Muscle layer of colon (tissue), 2 donors: Measurements from ENCODE around the gene ADAMTS14.

ENCODE experiments used
- H3K27ac ChIP-seq: one replicate; pipeline ENCODE4 v1.7.0; 2013; ENCODE audit warnings: low read depth, mild to moderate bottlenecking, low read length, moderate library complexity
- H3K27me3 ChIP-seq, 2 donors: one replicate each; pipeline ENCODE4 v1.7.0; 2013; ENCODE audit warnings: low read length in 2 of 2, mild to moderate bottlenecking in 2 of 2; ENCODE audit not compliant: insufficient read depth in 2 of 2, control insufficient read depth in 1 of 2
- H3K36me3 ChIP-seq: one replicate; pipeline ENCODE4 v1.7.0; 2013; ENCODE audit warnings: mild to moderate bottlenecking, low read length; ENCODE audit not compliant: insufficient read depth
- H3K4me1 ChIP-seq: one replicate; pipeline ENCODE4 v1.7.0; 2013; ENCODE audit warnings: mild to moderate bottlenecking, low read length; ENCODE audit not compliant: insufficient read depth
- H3K4me3 ChIP-seq, 2 donors: one replicate each; pipeline ENCODE4 v1.7.0; 2013; ENCODE audit warnings: low read length in 2 of 2, low read depth in 1 of 2, mild to moderate bottlenecking in 1 of 2, moderate library complexity in 1 of 2
- H3K9ac ChIP-seq: one replicate; pipeline ENCODE4 v1.7.0; 2013; ENCODE audit warnings: low read length
- H3K9me3 ChIP-seq: one replicate; pipeline ENCODE4 v1.7.0; 2013; ENCODE audit warnings: mild to moderate bottlenecking, low read length
- donor health status: abdominal sarcoma.
- donor health status: Adenocarcinoma of cecum.

Gene ADAMTS14

DNA sequence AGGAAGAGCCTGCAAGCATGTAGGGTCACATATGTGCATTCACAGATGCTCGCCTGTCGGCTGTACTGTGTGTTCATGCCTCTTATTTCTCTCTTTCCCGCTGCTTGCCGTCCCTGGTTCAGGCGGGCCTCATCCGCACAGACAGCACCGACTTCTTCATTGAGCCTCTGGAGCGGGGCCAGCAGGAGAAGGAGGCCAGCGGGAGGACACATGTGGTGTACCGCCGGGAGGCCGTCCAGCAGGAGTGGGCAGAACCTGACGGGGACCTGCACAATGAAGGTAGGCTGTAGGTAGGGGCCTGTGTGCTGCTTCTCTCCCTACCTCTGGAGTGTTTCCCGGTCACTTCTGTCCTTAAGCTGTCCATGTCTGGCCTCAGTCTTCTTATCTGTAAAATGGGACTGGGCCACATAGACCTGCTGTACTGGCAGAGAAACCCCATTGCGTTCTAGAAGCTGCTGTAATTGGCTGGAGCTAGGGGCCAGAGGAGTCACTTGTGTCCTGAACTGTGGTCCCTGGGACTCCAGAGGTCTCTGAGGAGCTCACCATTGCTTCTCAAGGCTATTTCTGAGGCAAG lies 30.0 kb downstream of the ADAMTS14 start:
- H3K36me3 ChIP-seq, result no peaks in the 10 kb centered on the region
- H3K27ac ChIP-seq, result no peak overlapping the region
- no peaks in the 10 kb centered on the region for H3K4me1 ChIP-seq
- no peak overlapping the region for H3K9ac ChIP-seq
- no peaks in the 10 kb centered on the region for H3K27me3 ChIP-seq
- H3K9me3 ChIP-seq, result no peaks in the 10 kb centered on the region
- no peak overlapping the region for H3K4me3 ChIP-seq

DNA sequence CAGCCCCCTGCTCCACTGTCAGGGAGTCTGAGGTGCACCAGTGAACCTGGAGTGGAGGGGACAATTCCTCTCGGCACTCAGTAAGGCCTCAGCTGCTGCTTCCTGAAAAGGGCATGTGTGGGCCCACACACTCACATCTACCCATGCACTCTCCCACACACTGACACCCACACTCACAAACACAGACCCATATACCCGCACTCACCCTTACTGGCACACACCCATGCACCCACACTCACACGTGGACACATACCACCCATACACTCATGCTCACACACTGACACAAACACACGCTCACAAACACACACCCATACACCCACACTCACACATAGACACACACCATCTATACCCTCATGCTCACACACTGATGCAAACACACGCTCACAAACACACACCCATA lies 31.9 kb downstream of the ADAMTS14 start:
- Histone ChIP-seq H3K27me3 (no peaks in the 10 kb centered on the region), H3K9ac (no peak overlapping the region), H3K4me3 (no peak overlapping the region), H3K4me1 (no peaks in the 10 kb centered on the region), H3K27ac (no peak overlapping the region), H3K9me3 (no peaks in the 10 kb centered on the region), H3K36me3 (no peaks in the 10 kb centered on the region)

DNA sequence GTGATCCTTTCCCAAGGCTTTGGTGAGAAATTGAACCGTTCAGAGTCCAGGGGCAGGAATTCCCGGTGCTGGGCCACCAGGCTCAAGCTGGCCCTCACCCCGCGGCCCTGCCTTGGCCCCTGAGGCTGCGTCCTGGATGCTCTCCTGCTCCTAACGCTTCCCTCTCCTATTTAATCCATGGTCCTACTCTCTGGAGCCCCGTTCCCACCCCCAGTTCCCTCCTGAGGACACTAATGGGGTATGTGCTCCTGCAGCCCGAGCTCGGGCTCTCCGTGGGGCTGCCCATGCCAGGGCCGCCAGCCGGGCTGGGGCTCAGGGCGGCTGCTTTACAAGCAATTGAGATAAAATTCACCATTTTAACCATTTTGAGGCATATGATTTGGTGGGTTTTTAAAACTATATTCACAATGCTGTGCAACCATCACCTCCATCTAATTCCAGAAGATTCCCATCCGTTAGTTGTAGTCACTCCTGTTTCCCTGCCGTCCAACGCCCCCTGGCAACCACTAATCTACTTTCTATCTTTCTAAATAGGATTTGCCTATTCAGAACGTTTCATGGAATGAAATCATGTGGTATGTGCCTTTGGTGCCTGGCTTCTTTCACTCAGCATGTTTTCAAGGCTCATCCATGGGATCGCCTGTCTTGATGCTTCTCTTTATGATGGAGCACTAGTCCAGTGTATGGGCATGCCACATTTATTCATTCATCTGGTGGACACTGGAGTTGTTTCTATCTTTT lies 33.0 kb downstream of the ADAMTS14 start:
- Histone ChIP-seq H3K4me3 (no peak overlapping the region), H3K36me3 (no peaks in the 10 kb centered on the region), H3K9ac (no peak overlapping the region), H3K27me3 (no peaks in the 10 kb centered on the region), H3K9me3 (no peaks in the 10 kb centered on the region), H3K27ac (no peak overlapping the region), H3K4me1 (no peaks in the 10 kb centered on the region)

DNA sequence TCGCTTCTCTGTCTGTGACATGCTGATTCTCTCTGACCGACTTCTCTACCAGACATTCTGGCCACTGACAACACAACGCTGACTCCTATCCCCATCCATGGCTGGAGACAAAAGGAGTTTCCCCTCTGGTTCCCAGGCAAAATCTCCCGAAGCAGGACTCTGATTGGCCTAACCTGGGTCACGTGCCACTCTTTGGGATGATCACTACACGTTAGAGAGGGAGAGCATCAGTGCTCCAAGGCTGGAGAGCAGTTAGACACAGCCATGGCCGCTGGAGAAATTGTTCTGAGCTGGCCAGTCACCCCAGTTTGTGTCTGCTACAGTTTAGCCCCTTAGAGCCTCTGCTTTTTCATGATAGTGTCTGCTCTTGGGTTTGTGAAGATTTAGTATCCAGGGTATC lies 38.9 kb downstream of the ADAMTS14 start:
- H3K4me1 ChIP-seq, result no peaks in the 10 kb centered on the region
- no peak overlapping the region for H3K27ac ChIP-seq
- no peaks in the 10 kb centered on the region for H3K36me3 ChIP-seq
- H3K4me3 ChIP-seq, result no peak overlapping the region
- no peaks in the 10 kb centered on the region for H3K27me3 ChIP-seq
- H3K9ac ChIP-seq, result no peak overlapping the region
- no peaks in the 10 kb centered on the region for H3K9me3 ChIP-seq

DNA sequence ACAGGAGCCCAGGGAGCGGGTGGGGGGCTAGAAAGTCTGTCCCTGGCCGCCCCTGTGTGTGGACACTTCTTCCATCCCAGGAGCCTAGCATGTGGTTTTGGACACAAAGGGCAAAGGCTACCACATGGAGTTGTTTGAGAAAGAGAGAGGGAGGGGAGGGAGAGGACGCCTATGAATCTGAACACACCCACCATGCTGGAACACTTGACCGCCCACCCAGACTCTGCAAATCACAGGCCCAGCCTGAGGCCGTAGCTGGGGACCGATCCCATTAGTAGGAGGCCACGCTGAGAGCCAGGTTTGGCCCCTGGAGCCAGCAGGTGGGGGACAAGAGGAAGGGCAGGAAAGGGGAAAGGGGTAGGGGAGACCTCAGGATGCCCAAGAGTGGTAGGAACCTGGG lies 39.6 kb downstream of the ADAMTS14 start:
- Histone ChIP-seq H3K27me3 (no peaks in the 10 kb centered on the region), H3K4me3 (no peak overlapping the region), H3K36me3 (no peaks in the 10 kb centered on the region), H3K9ac (no peak overlapping the region), H3K9me3 (no peaks in the 10 kb centered on the region), H3K27ac (no peak overlapping the region), H3K4me1 (no peaks in the 10 kb centered on the region)

DNA sequence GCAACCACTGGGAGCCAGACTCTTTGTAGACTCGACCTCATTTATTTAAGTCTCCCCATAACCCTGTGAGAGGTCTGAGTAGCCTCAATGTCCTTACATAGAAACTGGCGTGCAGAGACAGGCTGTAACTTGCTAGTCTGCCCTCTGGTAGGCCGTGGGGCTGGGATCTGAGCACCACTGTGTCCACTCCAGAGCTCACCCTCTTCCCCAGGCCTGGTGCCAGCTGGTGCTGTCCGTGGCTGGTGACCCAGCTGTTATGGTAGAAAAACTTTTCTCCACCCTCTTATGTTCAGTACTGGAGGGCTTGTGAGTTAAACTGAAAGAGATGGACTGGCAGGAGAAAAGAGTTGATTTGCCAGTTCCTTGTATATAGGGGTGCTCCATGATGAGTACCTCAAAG lies 41.9 kb downstream of the ADAMTS14 start:
- no peak overlapping the region for H3K9ac ChIP-seq

DNA sequence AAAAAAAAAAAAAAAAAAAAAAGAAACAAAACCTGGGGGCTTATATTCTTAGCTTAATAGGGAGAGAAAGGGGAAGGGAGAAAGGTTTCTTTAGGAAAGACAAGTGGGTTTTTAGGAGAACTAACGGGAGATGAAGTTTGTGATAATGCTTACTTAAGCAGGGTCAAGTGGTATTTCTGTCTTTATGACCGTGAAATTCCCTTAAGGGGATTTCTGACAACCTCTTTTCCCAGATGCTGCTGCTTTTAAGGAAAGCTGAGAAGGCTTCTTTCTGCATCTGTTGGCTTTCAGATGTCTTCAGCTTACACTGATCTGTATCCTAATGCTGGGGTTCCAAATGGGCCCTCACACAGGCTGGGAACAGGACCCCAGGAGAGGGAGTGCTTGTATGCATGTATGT lies 42.6 kb downstream of the ADAMTS14 start:
- Histone ChIP-seq H3K4me1 (no peaks in the 10 kb centered on the region), H3K27me3 (no peaks in the 10 kb centered on the region), H3K4me3 (no peak overlapping the region), H3K9ac (no peak overlapping the region), H3K27ac (no peak overlapping the region), H3K9me3 (no peaks in the 10 kb centered on the region), H3K36me3 (no peaks in the 10 kb centered on the region)

More for the DNA sequence above, 41.9 kb downstream of the ADAMTS14 start:
- no peak overlapping the region for H3K4me3 ChIP-seq
- no peak overlapping the region for H3K27ac ChIP-seq
- no peaks in the 10 kb centered on the region for H3K4me1 ChIP-seq
- no peaks in the 10 kb centered on the region for H3K27me3 ChIP-seq
- H3K36me3 ChIP-seq, result no peaks in the 10 kb centered on the region
- H3K9me3 ChIP-seq, result no peaks in the 10 kb centered on the region

DNA sequence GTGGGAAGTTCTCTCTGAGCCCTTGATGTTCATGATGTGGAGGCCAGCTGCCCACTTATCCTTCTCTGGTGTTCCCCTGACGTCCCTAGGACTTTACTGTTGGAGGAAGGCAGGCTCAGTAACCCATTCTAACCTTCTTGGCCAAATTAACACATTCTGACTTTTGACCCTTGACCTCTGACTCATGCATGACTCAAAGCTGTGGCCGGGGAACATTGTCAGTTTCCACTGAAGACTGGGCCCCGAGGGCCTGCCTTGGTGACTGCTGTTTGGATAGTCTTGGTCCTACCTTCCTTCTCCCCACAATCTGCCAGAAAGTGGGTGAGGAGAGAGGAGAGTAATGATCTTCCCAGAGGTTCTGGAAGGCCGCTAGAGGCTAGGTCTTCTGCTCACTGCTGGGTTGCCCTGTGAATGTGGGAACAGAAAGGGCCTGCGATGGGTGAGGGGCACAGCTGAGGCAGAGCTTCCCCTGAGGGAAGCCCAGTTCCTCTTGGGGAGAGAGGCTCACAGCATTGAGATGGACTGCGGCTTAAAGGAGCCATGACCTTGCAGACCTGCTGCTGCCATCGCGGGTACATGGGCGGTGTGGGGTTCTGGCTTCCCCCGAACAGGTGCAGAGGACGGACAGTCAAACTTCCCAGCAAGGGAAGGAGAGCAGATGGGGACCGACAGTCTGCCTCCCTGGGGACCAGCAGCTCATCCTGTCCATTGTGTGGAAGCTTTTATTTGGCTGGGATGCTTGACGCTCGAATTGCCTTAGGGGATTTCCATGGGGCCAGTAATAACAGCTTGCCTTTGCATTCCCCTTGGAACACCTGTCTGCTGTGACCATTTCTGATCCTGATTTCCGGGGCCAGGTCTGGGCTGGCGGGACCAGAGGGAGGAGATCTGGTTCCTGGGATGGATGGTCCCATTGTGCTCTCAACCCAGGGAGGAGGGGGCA lies 43.8 kb downstream of the ADAMTS14 start:
- Histone ChIP-seq H3K9me3 (no peaks in the 10 kb centered on the region), H3K36me3 (no peaks in the 10 kb centered on the region), H3K9ac (no peak overlapping the region), H3K27me3 (no peaks in the 10 kb centered on the region), H3K4me1 (no peaks in the 10 kb centered on the region), H3K4me3 (no peak overlapping the region), H3K27ac (no peak overlapping the region)

DNA sequence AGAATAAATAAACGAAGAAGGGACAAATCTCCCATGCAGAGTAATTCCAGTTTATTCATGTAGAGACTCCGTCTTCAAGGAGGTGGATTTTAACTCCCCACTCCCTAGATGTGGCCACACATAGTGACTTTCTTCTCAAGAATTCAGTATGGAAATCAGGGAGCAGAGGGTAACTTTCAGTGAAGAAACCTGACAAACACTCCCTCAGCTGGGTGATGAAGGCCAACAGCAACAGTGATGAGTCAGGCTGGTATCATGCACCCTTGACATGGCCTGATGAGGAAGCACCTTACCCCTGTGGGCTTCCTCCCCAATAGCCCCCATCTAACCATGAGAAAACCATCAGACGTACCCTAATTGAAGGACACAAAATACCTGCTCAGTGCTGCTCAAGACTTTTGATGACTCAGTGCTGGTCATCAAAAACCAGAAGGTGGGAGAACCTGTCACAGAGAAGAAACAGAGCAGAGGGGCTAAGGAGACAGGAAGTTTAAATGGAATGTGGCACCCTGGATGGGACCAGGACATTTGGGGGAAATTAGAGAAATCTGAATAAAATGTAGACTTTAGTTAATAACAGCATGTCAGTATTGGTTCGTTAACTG lies 50.6 kb downstream of the ADAMTS14 start:
- Histone ChIP-seq H3K4me3 (no peak overlapping the region), H3K9ac (no peak overlapping the region), H3K27ac (no peak overlapping the region), H3K27me3 (no peaks in the 10 kb centered on the region), H3K9me3 (no peaks in the 10 kb centered on the region), H3K36me3 (no peaks in the 10 kb centered on the region), H3K4me1 (no peaks in the 10 kb centered on the region)

DNA sequence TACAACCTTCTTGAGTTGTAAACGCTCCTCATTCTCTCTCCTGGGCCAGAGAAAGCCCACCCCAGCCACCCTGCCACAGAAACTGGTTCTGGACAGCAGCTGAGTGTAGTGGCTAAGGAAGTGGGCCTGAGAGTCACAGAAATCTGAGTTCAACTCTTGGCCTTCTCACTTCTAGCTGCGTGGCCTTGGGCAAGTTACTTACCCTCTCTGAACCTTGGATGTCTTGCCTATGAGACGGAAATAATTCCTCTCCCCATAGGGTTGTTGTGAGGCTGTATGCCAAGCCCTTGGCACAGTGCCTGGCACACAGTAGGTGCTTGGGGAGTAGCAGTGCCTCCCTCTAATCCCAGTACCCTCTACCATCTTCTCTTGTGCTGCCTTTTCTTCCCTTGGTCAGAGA lies 51.5 kb downstream of the ADAMTS14 start:
- Histone ChIP-seq H3K27me3 (no peaks in the 10 kb centered on the region), H3K9me3 (no peaks in the 10 kb centered on the region), H3K4me3 (no peak overlapping the region), H3K27ac (no peak overlapping the region), H3K36me3 (no peaks in the 10 kb centered on the region), H3K4me1 (no peaks in the 10 kb centered on the region), H3K9ac (no peak overlapping the region)

DNA sequence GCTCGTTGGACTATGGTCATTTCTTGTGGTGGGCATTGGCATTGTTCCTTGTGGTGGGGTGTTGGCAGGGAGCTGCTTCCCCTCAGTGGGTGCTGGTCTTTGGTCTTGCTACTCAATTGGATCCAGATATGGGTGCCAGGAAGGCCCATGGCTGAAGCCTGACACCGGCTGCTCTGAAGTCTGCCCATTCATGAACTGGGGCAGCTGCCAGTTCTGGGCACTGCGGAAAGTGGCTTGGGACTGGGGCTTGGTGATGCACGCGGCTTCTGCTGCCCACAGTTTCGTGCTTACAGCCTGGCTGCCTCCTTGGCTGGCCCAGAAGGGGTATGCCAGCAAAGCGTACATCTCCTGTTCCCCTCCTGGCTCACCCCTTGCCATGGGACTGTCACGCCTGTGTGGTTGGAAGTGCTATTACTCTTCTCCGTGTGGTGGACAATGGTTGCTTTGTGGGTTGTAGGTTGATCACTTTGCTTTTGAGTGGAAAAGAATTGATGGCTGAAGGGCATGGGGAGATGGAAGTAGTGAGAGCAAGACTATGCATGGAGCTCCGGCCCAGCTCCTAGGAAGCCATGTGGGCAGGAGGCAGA lies 54.7 kb downstream of the ADAMTS14 start:
- H3K4me3 ChIP-seq, result no peak overlapping the region
- no peak overlapping the region for H3K27ac ChIP-seq
- no peak overlapping the region for H3K9ac ChIP-seq

More for the DNA sequence above, 54.7 kb downstream of the ADAMTS14 start:
- H3K9me3 ChIP-seq, result no peaks in the 10 kb centered on the region
- no peaks in the 10 kb centered on the region for H3K27me3 ChIP-seq
- H3K4me1 ChIP-seq, result no peaks in the 10 kb centered on the region
- no peaks in the 10 kb centered on the region for H3K36me3 ChIP-seq
